GM21737 (cell line): ENCODE results near the gene MYO16.
A peak's percentile ranks its signal among the peaks of the same experiment; 100 is the strongest.
"Not testable (repeated sequence)": the region's sequence is repeated elsewhere in the genome, so short reads cannot be mapped to it uniquely, and the experiment has no call there.

Experiments used
- ATAC-seq: cut with Tn5 transposase; IDR thresholded peaks from one replicate; pipeline ENCODE4 v1.9.1; 2021; ENCODE audit warnings: mild to moderate bottlenecking, moderate library complexity; ENCODE audit not compliant: unreplicated experiment

MYO16 gene

GRCh38 chr13:108877300-108877699 lies 247.9 kb downstream of the MYO16 start:
- ATAC-seq, result no peak

- ATAC-seq, result no peak
Observed at GRCh38 chr13:108878732-108879131, 249.3 kb downstream of the MYO16 start.

GRCh38 chr13:108889324-108889984 lies 260.0 kb downstream of the MYO16 start:
- ATAC-seq, result no peak

GRCh38 chr13:108895220-108895704 lies 265.9 kb downstream of the MYO16 start:
- ATAC-seq, result no peak

GRCh38 chr13:108897955-108898354 lies 268.5 kb downstream of the MYO16 start:
- ATAC-seq, result no peak

- no peak for ATAC-seq
Observed at GRCh38 chr13:108902405-108903155, 273.2 kb downstream of the MYO16 start.

GRCh38 chr13:108903613-108904012 lies 274.2 kb downstream of the MYO16 start:
- ATAC-seq, result no peak

GRCh38 chr13:108911807-108912206 lies 282.4 kb downstream of the MYO16 start:
- no peak for ATAC-seq

- not testable (repeated sequence) for ATAC-seq
Observed at GRCh38 chr13:108913731-108914130, 284.3 kb downstream of the MYO16 start.

GRCh38 chr13:108915095-108915633 lies 285.8 kb downstream of the MYO16 start:
- no peak for ATAC-seq

- peak; percentile 90 for ATAC-seq
Observed at GRCh38 chr13:108915634-108916512, 286.5 kb downstream of the MYO16 start.

GRCh38 chr13:108917581-108917980 lies 288.2 kb downstream of the MYO16 start:
- ATAC-seq, result no peak

- no peak for ATAC-seq
Observed at GRCh38 chr13:108919036-108919907, 289.9 kb downstream of the MYO16 start.

GRCh38 chr13:108920137-108920536 lies 290.7 kb downstream of the MYO16 start:
- ATAC-seq, result no peak

- ATAC-seq, result no peak
Observed at GRCh38 chr13:108921238-108921637, 291.8 kb downstream of the MYO16 start.

GRCh38 chr13:108922108-108922507 lies 292.7 kb downstream of the MYO16 start:
- no peak for ATAC-seq

GRCh38 chr13:108923386-108924047 lies 294.1 kb downstream of the MYO16 start:
- no peak for ATAC-seq

GRCh38 chr13:108924134-108924533 lies 294.7 kb downstream of the MYO16 start:
- ATAC-seq, result no peak

- no peak for ATAC-seq
Observed at GRCh38 chr13:108924541-108924940, 295.1 kb downstream of the MYO16 start.

GRCh38 chr13:108925070-108925469 lies 295.7 kb downstream of the MYO16 start:
- no peak for ATAC-seq
